Keratinocyte (primary cell): ENCODE measurements around the gene BORCS6. TPM values are rescaled to one million over a fixed set of nuclear protein-coding genes. Genes with fewer than 3 reads are reported as not detected.
A peak's percentile ranks its signal among the peaks of the same experiment; 100 is the strongest.

Source experiments
- DNase-seq: peaks from one replicate; pipeline ENCODE4 v3.0.0-alpha.2; 2011; ENCODE audit warnings: low read depth, missing footprints, low spot score
- FAIRE-seq: peaks from 2 replicates; lab custom pipeline; 2011; peaks lifted over from hg19 to GRCh38; lab: Jason Lieb, UNC
- H2AFZ ChIP-seq: 2 replicates; pipeline ENCODE4 v1.6.0; 2012; ENCODE audit warnings: low read length, control low read depth, inconsistent platforms; ENCODE audit not compliant: control insufficient read depth
- H3K27ac ChIP-seq: 2 replicates; pipeline ENCODE4 v1.5.1; 2011; ENCODE audit warnings: low read length; ENCODE audit not compliant: control insufficient read depth, insufficient read depth
- H3K27me3 ChIP-seq: 3 replicates; pipeline ENCODE4 v1.6.0; 2011; ENCODE audit warnings: low read length; ENCODE audit not compliant: control insufficient read depth, insufficient read depth; ENCODE audit errors: extremely low read depth
- H3K36me3 ChIP-seq, 2 experiments: 2 replicates in 1 of 2; 3 replicates in 1 of 2; pipeline ENCODE4 v1.5.1; 2011; ENCODE audit warnings: low read length in 2 of 2, mild to moderate bottlenecking in 1 of 2; ENCODE audit not compliant: control insufficient read depth in 2 of 2, insufficient read depth in 2 of 2; ENCODE audit errors: extremely low read depth in 1 of 2
- H3K4me1 ChIP-seq: 3 replicates; pipeline ENCODE4 v1.5.1; 2011; ENCODE audit warnings: low read length; ENCODE audit not compliant: control insufficient read depth, insufficient read depth; ENCODE audit errors: extremely low read depth
- H3K4me2 ChIP-seq: 3 replicates; pipeline ENCODE4 v1.6.0; 2011; ENCODE audit warnings: low read depth, low read length; ENCODE audit not compliant: control insufficient read depth, insufficient read depth; ENCODE audit errors: extremely low read depth
- H3K4me3 ChIP-seq, 3 experiments: fragments of 200-600 bp in 1 of 3; sonication (generic) in 1 of 3; 2 replicates in 2 of 3; 3 replicates in 1 of 3; pipeline ENCODE4 v1.5.1; 2011 to 2016; ENCODE audit warnings: low read length in 3 of 3, mild to moderate bottlenecking in 3 of 3, control low read depth in 2 of 3, inconsistent platforms in 1 of 3, low read depth in 1 of 3, mixed read lengths in 1 of 3, mixed run types in 1 of 3, moderate library complexity in 1 of 3; ENCODE audit not compliant: control insufficient read depth in 2 of 3, insufficient read depth in 2 of 3; ENCODE audit errors: extremely low read depth in 1 of 3
- H3K79me2 ChIP-seq: 2 replicates; pipeline ENCODE4 v1.6.0; 2012; ENCODE audit warnings: low read length; ENCODE audit not compliant: control insufficient read depth, insufficient read depth
- H3K9ac ChIP-seq: 3 replicates; pipeline ENCODE4 v1.6.0; 2011; ENCODE audit warnings: low read length; ENCODE audit not compliant: control insufficient read depth, insufficient read depth; ENCODE audit errors: extremely low read depth
- H3K9me1 ChIP-seq: 3 replicates; pipeline ENCODE4 v1.6.0; 2011; ENCODE audit warnings: low read length; ENCODE audit not compliant: control insufficient read depth, insufficient read depth; ENCODE audit errors: extremely low read depth
- H3K9me3 ChIP-seq: 2 replicates; pipeline ENCODE4 v1.5.1; 2012; ENCODE audit warnings: low read depth, low read length; ENCODE audit not compliant: control insufficient read depth
- H4K20me1 ChIP-seq: 3 replicates; pipeline ENCODE4 v1.6.0; 2011; ENCODE audit warnings: low read length; ENCODE audit not compliant: control insufficient read depth, insufficient read depth; ENCODE audit errors: extremely low read depth
- EZH2 ChIP-seq: IDR thresholded peaks from one replicate; pipeline ENCODE4 v1.6.1; 2012; ENCODE audit warnings: inconsistent platforms, mild to moderate bottlenecking, low read length, moderate library complexity
- dilution Hi-C: fragments of 300-500 bp; cut with MboI; formaldehyde crosslinking; loops from one replicate; pipeline ENCODE4 v1.7.0; 2020; ENCODE audit warnings: low sequenced_read_pairs; ENCODE audit not compliant: extremely low pct_ligation_motif_present
- polyA plus RNA-seq, 5 experiments: library from polyadenylated mRNA; depleted of rRNA in 3 of 5; stranded (reverse) in 3 of 5; stranded (forward) in 1 of 5; unstranded in 1 of 5; fragments of >200 nt; gene quantifications; 1 replicate in 1 of 5; 2 replicates in 3 of 5; 3 replicates in 1 of 5; pipeline versions ENCODE4 v1.2.1 to v1.2.3, GENCODE V29; 2011 to 2012; ENCODE audit warnings: missing spikeins in 2 of 5, low read depth in 1 of 5, low replicate concordance in 1 of 5
- TF ChIP-seq, protein P1 (sequence below), 3 experiments: IDR thresholded peaks in 1 of 3; conservative IDR thresholded peaks in 1 of 3; optimal IDR thresholded peaks in 1 of 3; 2 replicates in 2 of 3; 3 replicates in 1 of 3; pipeline versions ENCODE3 to v1.5.1; 2011; ENCODE audit warnings: low read length in 3 of 3, mild to moderate bottlenecking in 3 of 3, moderate library complexity in 2 of 3, control low read depth in 1 of 3, inconsistent platforms in 1 of 3; ENCODE audit not compliant: insufficient read depth in 2 of 3; ENCODE audit errors: extremely low read depth in 1 of 3

Gene BORCS6
- polyA plus RNA-seq, 1 donor (not counting 4 experiments of a cell fraction or from before 2014, with no cell fraction given) = 4.2 TPM

DNA sequence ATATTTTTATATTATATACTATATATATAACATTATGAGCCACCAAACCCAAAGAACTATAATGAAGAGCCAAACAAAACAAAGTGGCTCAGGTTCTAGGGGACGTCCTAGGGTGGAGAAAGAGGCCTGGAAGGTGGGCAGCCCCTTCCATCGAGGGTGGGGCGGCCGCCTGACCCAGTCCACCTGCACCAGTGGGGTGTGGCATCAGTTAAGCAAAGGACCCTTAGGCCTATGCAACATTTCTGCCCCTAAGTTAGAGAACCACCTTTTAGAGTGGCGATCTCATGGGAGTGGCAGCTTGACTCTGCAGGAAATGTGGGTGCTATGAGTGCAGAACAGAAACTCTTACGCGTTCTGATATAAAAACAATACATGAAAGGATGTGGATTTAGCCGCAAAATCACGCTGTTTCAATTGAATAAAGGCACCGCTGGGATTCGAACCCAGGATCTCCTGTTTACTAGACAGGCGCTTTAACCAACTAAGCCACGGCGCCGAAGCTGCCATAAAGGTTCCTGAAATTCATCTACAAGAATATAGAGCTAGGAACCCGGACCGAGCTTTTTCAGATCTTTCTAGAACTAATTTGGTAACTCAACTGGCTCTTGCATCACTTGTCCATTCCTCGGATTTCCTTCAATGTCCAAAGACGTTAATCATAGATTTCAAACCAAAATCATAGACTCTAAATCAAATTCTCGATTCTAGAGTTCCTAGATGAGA is 36.0 kb upstream of the BORCS6 start:
- FAIRE-seq (no peak), DNase-seq (no peak)
- Histone ChIP-seq H3K4me2 (peak overlapping the region; percentile 67), H3K79me2 (no peaks in the 10 kb centered on the region), H4K20me1 (no peaks in the 10 kb centered on the region), H3K9ac (peak overlapping the region; percentile 51), H3K4me1 (peaks cover 20% of the 10 kb centered on the region), H3K9me1 (no peaks in the 10 kb centered on the region), H2AFZ (no peak overlapping the region), H3K27me3 (no peaks in the 10 kb centered on the region), H3K27ac (peak overlapping the region; percentile 75), H3K4me3 (peak overlapping the region in 2 of 3 experiments; percentile 10 to 41), H3K9me3 (no peaks in the 10 kb centered on the region), H3K36me3 (peaks cover 18 to 24% of the 10 kb centered on the region in 2 experiments)
- no peak for TF ChIP-seq EZH2
- TF ChIP-seq, protein P1, sequence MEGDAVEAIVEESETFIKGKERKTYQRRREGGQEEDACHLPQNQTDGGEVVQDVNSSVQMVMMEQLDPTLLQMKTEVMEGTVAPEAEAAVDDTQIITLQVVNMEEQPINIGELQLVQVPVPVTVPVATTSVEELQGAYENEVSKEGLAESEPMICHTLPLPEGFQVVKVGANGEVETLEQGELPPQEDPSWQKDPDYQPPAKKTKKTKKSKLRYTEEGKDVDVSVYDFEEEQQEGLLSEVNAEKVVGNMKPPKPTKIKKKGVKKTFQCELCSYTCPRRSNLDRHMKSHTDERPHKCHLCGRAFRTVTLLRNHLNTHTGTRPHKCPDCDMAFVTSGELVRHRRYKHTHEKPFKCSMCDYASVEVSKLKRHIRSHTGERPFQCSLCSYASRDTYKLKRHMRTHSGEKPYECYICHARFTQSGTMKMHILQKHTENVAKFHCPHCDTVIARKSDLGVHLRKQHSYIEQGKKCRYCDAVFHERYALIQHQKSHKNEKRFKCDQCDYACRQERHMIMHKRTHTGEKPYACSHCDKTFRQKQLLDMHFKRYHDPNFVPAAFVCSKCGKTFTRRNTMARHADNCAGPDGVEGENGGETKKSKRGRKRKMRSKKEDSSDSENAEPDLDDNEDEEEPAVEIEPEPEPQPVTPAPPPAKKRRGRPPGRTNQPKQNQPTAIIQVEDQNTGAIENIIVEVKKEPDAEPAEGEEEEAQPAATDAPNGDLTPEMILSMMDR (optimal IDR thresholded peaks at IDR 0.05 in 1 of 3, IDR thresholded peaks at IDR 0.05 in 1 of 3, conservative IDR thresholded peaks at IDR 0.05 in 1 of 3; ENCODE audit: extremely low read depth in 1 of 3, insufficient read depth in 2 of 3, low read length in 3 of 3) = no peak
- dilution Hi-C loops = no loop called here

DNA sequence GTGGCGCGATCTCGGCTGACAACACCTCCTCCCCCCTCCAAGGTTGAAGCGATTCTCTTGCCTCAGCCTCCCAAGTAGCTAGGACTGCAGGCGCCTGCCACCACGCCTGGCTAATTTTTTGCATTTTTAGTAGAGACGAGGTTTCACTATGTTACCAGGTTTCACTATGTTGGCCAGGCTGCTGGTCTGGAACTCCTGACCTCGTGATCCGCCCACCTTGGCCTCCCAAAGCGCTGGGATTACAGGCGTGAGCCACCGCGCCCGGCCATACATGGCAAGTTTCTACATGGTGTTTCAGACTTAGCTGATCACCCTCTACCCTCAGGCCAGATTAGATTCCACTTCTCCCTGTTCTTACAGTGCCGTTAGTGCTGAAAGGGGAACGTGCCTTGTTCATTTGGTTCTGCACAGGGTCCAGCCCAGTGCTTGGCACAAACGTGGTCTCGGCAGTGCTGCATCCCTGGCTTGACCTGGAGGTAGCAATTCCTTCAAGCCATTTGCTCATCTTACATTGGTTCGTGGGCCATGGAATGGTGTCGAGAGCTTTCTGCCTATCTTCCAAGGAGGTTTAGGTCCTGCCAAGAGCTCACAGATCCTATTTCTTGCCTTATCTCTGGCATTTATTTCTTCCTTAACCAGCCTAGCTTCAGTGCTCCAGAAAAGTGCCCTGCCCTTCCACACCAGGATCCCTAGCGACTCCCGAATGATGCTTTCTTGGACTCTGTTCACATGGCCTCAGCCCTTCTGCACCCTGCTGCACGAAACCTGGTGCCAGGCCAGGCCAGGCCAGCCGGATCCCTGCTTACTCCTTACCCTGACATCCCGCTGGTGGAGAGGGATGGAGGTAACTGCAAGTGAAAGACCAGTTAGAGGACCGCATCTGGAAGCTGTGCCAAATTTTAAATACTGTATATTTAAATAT is 35.2 kb upstream of the BORCS6 start:
- Histone ChIP-seq H3K4me3 (no peak overlapping the region), H3K9me1 (no peaks in the 10 kb centered on the region), H3K27ac (no peak overlapping the region), H3K27me3 (no peaks in the 10 kb centered on the region), H3K9ac (no peak overlapping the region), H3K36me3 (peaks cover 16 to 17% of the 10 kb centered on the region in 2 experiments), H3K4me1 (peaks cover 21% of the 10 kb centered on the region), H3K79me2 (no peaks in the 10 kb centered on the region), H3K9me3 (no peaks in the 10 kb centered on the region), H3K4me2 (no peak overlapping the region), H4K20me1 (no peaks in the 10 kb centered on the region), H2AFZ (no peak overlapping the region)
- no peak for TF ChIP-seq EZH2
- TF ChIP-seq, protein P1 (optimal IDR thresholded peaks at IDR 0.05 in 1 of 3, IDR thresholded peaks at IDR 0.05 in 1 of 3, conservative IDR thresholded peaks at IDR 0.05 in 1 of 3; ENCODE audit: extremely low read depth in 1 of 3, insufficient read depth in 2 of 3, low read length in 3 of 3) = no peak
- dilution Hi-C loops = no loop called here
- DNase-seq (no peak), FAIRE-seq (no peak)
